Measurements from ENCODE around the gene TBRG4.

GRCh38 chr7:45156516-45157272 lies 45.2 kb upstream of the TBRG4 start:
- TF ChIP-seq CTCF (IDR thresholded peaks at IDR 0.05) (no peak), POLR2A (IDR thresholded peaks at IDR 0.05) (no peak), POLR2AphosphoS5 (IDR thresholded peaks at IDR 0.05) (no peak)
